H9 (cell line): Measurements from ENCODE around the gene DALRD3. TPM values are rescaled to one million over a fixed set of nuclear protein-coding genes. Genes with fewer than 3 reads are reported as not detected.

Source experiments
- DNase-seq: peaks from one replicate; pipeline ENCODE4 v3.0.0-alpha.2; 2017
- H2AFZ ChIP-seq: one replicate; pipeline ENCODE4 v1.6.1; 2013; ENCODE audit warnings: mild to moderate bottlenecking, low read length, control low read depth, moderate library complexity
- H2AK5ac ChIP-seq: 2 replicates; pipeline ENCODE4 v1.6.1; 2013; ENCODE audit warnings: low read length, control low read depth, mixed read lengths; ENCODE audit not compliant: insufficient read length
- H2BK120ac ChIP-seq: one replicate; pipeline ENCODE4 v1.6.1; 2013; ENCODE audit warnings: low read depth, mild to moderate bottlenecking, low read length, control low read depth, inconsistent platforms; ENCODE audit not compliant: poor library complexity, severe bottlenecking
- H2BK12ac ChIP-seq: 2 replicates; pipeline ENCODE4 v1.6.1; 2013; ENCODE audit warnings: low read length, control low read depth, mixed read lengths, low read depth; ENCODE audit not compliant: insufficient read length
- H2BK15ac ChIP-seq: 2 replicates; pipeline ENCODE4 v1.6.1; 2013; ENCODE audit warnings: low read depth, low read length, control low read depth
- H2BK20ac ChIP-seq: one replicate; pipeline ENCODE4 v1.6.1; 2013; ENCODE audit warnings: low read depth, mild to moderate bottlenecking, low read length, control low read depth, inconsistent platforms; ENCODE audit not compliant: poor library complexity, severe bottlenecking
- H2BK5ac ChIP-seq: 2 replicates; pipeline ENCODE4 v1.6.1; 2013; ENCODE audit warnings: low read length, control low read depth, mixed read lengths; ENCODE audit not compliant: insufficient read length
- H3K14ac ChIP-seq: 2 replicates; pipeline ENCODE4 v1.6.1; 2013; ENCODE audit warnings: low read length, control low read depth; ENCODE audit not compliant: insufficient read depth
- H3K18ac ChIP-seq: 2 replicates; pipeline ENCODE4 v1.6.1; 2013; ENCODE audit warnings: low read depth, mild to moderate bottlenecking, mixed read lengths, low read length, control low read depth; ENCODE audit not compliant: insufficient read length
- H3K23ac ChIP-seq: 2 replicates; pipeline ENCODE4 v1.6.1; 2013; ENCODE audit warnings: low read length, control low read depth, mixed read lengths, low read depth; ENCODE audit not compliant: insufficient read length
- H3K23me2 ChIP-seq: 2 replicates; pipeline ENCODE4 v1.6.1; 2013; ENCODE audit warnings: low read depth, mild to moderate bottlenecking, mixed read lengths, low read length, control low read depth; ENCODE audit not compliant: insufficient read length, poor library complexity, severe bottlenecking
- H3K27ac ChIP-seq: 2 replicates; pipeline ENCODE4 v1.5.1; 2013; ENCODE audit warnings: low read length, control low read depth, mixed read lengths, low read depth; ENCODE audit not compliant: insufficient read length
- H3K27me3 ChIP-seq: 2 replicates; pipeline ENCODE4 v1.6.1; 2013; ENCODE audit warnings: low read length, control low read depth, inconsistent platforms; ENCODE audit not compliant: insufficient read depth
- H3K4ac ChIP-seq: 2 replicates; pipeline ENCODE4 v1.6.1; 2013; ENCODE audit warnings: low read depth, mild to moderate bottlenecking, control low read depth, inconsistent platforms, low read length, moderate library complexity
- H3K4me1 ChIP-seq: 2 replicates; pipeline ENCODE4 v1.6.1; 2013; ENCODE audit warnings: low read length, control low read depth, inconsistent platforms; ENCODE audit not compliant: insufficient read depth
- H3K4me2 ChIP-seq: 2 replicates; pipeline ENCODE4 v1.6.1; 2013; ENCODE audit warnings: low read length, control low read depth, mixed read lengths; ENCODE audit not compliant: insufficient read length, insufficient read depth
- H3K56ac ChIP-seq: 2 replicates; pipeline ENCODE4 v1.6.1; 2013; ENCODE audit warnings: low read depth, mild to moderate bottlenecking, mixed read lengths, low read length, control low read depth; ENCODE audit not compliant: insufficient read length
- H3K79me1 ChIP-seq: 2 replicates; pipeline ENCODE4 v1.6.1; 2013; ENCODE audit warnings: low read depth, mild to moderate bottlenecking, moderate library complexity, low read length, control low read depth, inconsistent platforms; ENCODE audit not compliant: insufficient read depth, poor library complexity, severe bottlenecking
- H3K79me2 ChIP-seq: 2 replicates; pipeline ENCODE4 v1.6.1; 2013; ENCODE audit warnings: low read length, control low read depth, inconsistent platforms; ENCODE audit not compliant: insufficient read depth
- H3K9ac ChIP-seq: 2 replicates; pipeline ENCODE4 v1.6.1; 2013; ENCODE audit warnings: low read length, control low read depth, mixed read lengths; ENCODE audit not compliant: insufficient read length; ENCODE audit errors: extremely low read depth
- H3K9me3 ChIP-seq: one replicate; pipeline ENCODE4 v1.6.1; 2013; ENCODE audit warnings: low read depth, low read length, inconsistent platforms; ENCODE audit not compliant: control insufficient read depth
- H3T11ph ChIP-seq: one replicate; pipeline ENCODE4 v1.6.1; 2013; ENCODE audit warnings: mild to moderate bottlenecking, low read length, control low read depth, inconsistent platforms
- H4K20me1 ChIP-seq: one replicate; pipeline ENCODE4 v1.6.1; 2013; ENCODE audit not compliant: control insufficient read depth, insufficient read length, insufficient read depth
- H4K5ac ChIP-seq: 2 replicates; pipeline ENCODE4 v1.6.1; 2013; ENCODE audit warnings: low read depth, mild to moderate bottlenecking, mixed read lengths, low read length, control low read depth; ENCODE audit not compliant: insufficient read length
- H4K8ac ChIP-seq: replicated peaks from 2 replicates; pipeline ENCODE4 v1.6.1; 2013; ENCODE audit warnings: low read length, control low read depth, mixed read lengths, low read depth; ENCODE audit not compliant: insufficient read length
- H4K91ac ChIP-seq: 2 replicates; pipeline ENCODE4 v1.6.1; 2013; ENCODE audit warnings: low read depth, mild to moderate bottlenecking, moderate library complexity, mixed read lengths, low read length, control low read depth; ENCODE audit not compliant: insufficient read length
- H3K27ac Mint-ChIP-seq, 3 experiments: 2 replicates in 2 of 3; 3 replicates in 1 of 3; pipeline ENCODE4 v1.8.0; 2020 to 2021; ENCODE audit warnings: mixed read lengths in 3 of 3, mild to moderate bottlenecking in 1 of 3, moderate library complexity in 1 of 3
- H3K27me3 Mint-ChIP-seq: 2 replicates; pipeline ENCODE4 v1.8.0; 2021; ENCODE audit warnings: low read depth, mild to moderate bottlenecking, moderate library complexity, mixed read lengths
- H3K36me3 Mint-ChIP-seq, 3 experiments: 2 replicates in 2 of 3; 3 replicates in 1 of 3; pipeline ENCODE4 v1.8.0; 2020 to 2021; ENCODE audit warnings: low read depth in 3 of 3, mixed read lengths in 3 of 3; ENCODE audit not compliant: insufficient read depth in 1 of 3
- H3K4me1 Mint-ChIP-seq, 2 experiments: 2 replicates each; pipeline ENCODE4 v1.8.0; 2020; ENCODE audit warnings: mixed read lengths in 2 of 2
- H3K4me3 Mint-ChIP-seq, 2 experiments: 2 replicates in 1 of 2; 3 replicates in 1 of 2; pipeline ENCODE4 v1.8.0; 2020 to 2021; ENCODE audit warnings: mild to moderate bottlenecking in 2 of 2, mixed read lengths in 2 of 2, moderate library complexity in 1 of 2
- H3K9me3 Mint-ChIP-seq, 2 experiments: 2 replicates in 1 of 2; 3 replicates in 1 of 2; pipeline ENCODE4 v1.8.0; 2020; ENCODE audit warnings: mild to moderate bottlenecking in 2 of 2, mixed read lengths in 2 of 2, moderate library complexity in 1 of 2
- CTCF ChIP-seq: fragments of 200-600 bp; sonication (generic); conservative IDR thresholded peaks from 3 replicates; pipeline ENCODE4 v1.8.0; 2021; ENCODE audit warnings: antibody characterized with exemption, mild to moderate bottlenecking
- WGBS: extraction: QIAGEN DNeasy Blood & Tissue Kit; methylation state at CpG from one replicate; pipeline ENCODE4 v1.1.7; 2013; ENCODE audit warnings: missing lambda C conversion rate, low lambda C conversion rate, mixed read lengths; ENCODE audit not compliant: insufficient read length; ENCODE audit errors: extremely low coverage; 5-methylcytosine and 5-hydroxymethylcytosine counted together
- total RNA-seq: library from RNA; stranded (reverse); gene quantifications from 2 replicates; pipeline ENCODE4 v1.2.1, GENCODE V29; 2021

DALRD3 gene
- total RNA-seq, 1 experiment from 2014 or later, result 32.3 TPM

DNA sequence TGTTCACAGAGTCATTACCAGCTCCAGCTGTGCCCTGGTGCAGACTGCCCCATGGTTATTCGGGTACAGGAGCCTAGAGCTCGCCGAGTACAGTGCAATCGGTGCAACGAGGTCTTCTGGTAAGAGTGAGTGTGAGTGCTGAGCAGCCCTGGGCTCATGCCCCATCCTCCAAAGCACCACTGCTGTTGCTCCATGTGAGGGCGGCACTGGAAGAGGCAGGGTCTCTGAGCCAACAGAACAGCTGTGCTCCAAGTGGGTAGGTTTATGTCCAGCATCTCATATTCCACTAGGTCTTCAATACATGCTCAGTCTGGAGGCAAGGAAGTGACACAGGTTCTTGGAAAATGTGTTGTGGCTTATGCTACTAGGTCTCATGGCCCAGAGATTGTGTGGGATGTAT is 47.8 kb downstream of the DALRD3 start:
- H4K8ac ChIP-seq, result no peak overlapping the region
- Mint-ChIP-seq H3K36me3 (peaks cover 46 to 95% (median 78%) of the 10 kb centered on the region in 3 experiments; a peak in 6 of 7 replicates), H3K4me3 (no peak overlapping the region), H3K9me3 (no peaks in the 10 kb centered on the region), H3K4me1 (no peaks in the 10 kb centered on the region), H3K27me3 (no peaks in the 10 kb centered on the region), H3K27ac (no peak overlapping the region)
- H2BK15ac ChIP-seq, result no peak overlapping the region
- no peak overlapping the region for H3K4me2 ChIP-seq
- no peak overlapping the region for H3K4ac ChIP-seq
- H3K56ac ChIP-seq, result no peak overlapping the region
- no peak overlapping the region for H3T11ph ChIP-seq
- H3K9me3 ChIP-seq, result no peaks in the 10 kb centered on the region
- H3K4me1 ChIP-seq, result no peaks in the 10 kb centered on the region
- WGBS, result no CpG with 5 or more reads among the region's 6 CpGs
- no peak overlapping the region for H2AFZ ChIP-seq
- no peak overlapping the region for H3K27ac ChIP-seq
- no peaks in the 10 kb centered on the region for H4K20me1 ChIP-seq
- no peaks in the 10 kb centered on the region for H3K79me2 ChIP-seq
- H2AK5ac ChIP-seq, result no peak overlapping the region
- H2BK120ac ChIP-seq, result no peak overlapping the region
- no peak overlapping the region for H3K18ac ChIP-seq
- H3K23me2 ChIP-seq, result no peaks in the 10 kb centered on the region
- no peak overlapping the region for H3K9ac ChIP-seq
- no peak for TF ChIP-seq CTCF
- H2BK12ac ChIP-seq, result no peak overlapping the region
- no peak overlapping the region for H4K5ac ChIP-seq
- no peaks in the 10 kb centered on the region for H3K79me1 ChIP-seq
- no peak overlapping the region for H4K91ac ChIP-seq
- H3K23ac ChIP-seq, result no peak overlapping the region
- H2BK5ac ChIP-seq, result no peak overlapping the region
- no peaks in the 10 kb centered on the region; the same call in 1 of the 2 replicates for H3K27me3 ChIP-seq
- H3K14ac ChIP-seq, result no peak overlapping the region
- no peak overlapping the region for H2BK20ac ChIP-seq
- DNase-seq, result no peak
